Brain microvascular endothelial cell (primary cell): ENCODE results near the gene KAT6B.
"Not testable (repeated sequence)": the region's sequence is repeated elsewhere in the genome, so short reads cannot be mapped to it uniquely, and the experiment has no call there.

Experiments used
- DNase-seq: peaks from one replicate; pipeline ENCODE4 v3.0.0-alpha.2; 2020
- H3K27ac ChIP-seq: fragments of 250-450 bp; sonication (Bioruptor Pico); 2 replicates; pipeline ENCODE4 v1.5.1; 2020; ENCODE audit warnings: mild to moderate bottlenecking, moderate library complexity
- H3K27me3 ChIP-seq: fragments of 250-450 bp; sonication (Bioruptor Pico); replicated peaks from 2 replicates; pipeline ENCODE4 v1.5.1; 2020; ENCODE audit warnings: mild to moderate bottlenecking
- H3K36me3 ChIP-seq: fragments of 250-450 bp; sonication (Bioruptor Pico); replicated peaks from 2 replicates; pipeline ENCODE4 v1.5.1; 2020; ENCODE audit warnings: mild to moderate bottlenecking
- H3K4me3 ChIP-seq: 2 replicates; pipeline ENCODE4 v1.5.1; 2011; ENCODE audit warnings: low read depth, mild to moderate bottlenecking, control low read depth, low read length, moderate library complexity
- in situ Hi-C: cut with HindIII; loops from 2 replicates; pipeline ENCODE4 v1.10.0; 2017; ENCODE audit warnings: low sequenced_read_pairs, low pct_ligation_motif_present
- TF ChIP-seq, protein P1 (sequence below): IDR thresholded peaks from 2 replicates; pipeline ENCODE4 v1.5.1; 2011; ENCODE audit warnings: low read depth, mild to moderate bottlenecking, moderate library complexity, low read length, control low read depth, inconsistent platforms; ENCODE audit errors: missing control alignments

The KAT6B gene

DNA sequence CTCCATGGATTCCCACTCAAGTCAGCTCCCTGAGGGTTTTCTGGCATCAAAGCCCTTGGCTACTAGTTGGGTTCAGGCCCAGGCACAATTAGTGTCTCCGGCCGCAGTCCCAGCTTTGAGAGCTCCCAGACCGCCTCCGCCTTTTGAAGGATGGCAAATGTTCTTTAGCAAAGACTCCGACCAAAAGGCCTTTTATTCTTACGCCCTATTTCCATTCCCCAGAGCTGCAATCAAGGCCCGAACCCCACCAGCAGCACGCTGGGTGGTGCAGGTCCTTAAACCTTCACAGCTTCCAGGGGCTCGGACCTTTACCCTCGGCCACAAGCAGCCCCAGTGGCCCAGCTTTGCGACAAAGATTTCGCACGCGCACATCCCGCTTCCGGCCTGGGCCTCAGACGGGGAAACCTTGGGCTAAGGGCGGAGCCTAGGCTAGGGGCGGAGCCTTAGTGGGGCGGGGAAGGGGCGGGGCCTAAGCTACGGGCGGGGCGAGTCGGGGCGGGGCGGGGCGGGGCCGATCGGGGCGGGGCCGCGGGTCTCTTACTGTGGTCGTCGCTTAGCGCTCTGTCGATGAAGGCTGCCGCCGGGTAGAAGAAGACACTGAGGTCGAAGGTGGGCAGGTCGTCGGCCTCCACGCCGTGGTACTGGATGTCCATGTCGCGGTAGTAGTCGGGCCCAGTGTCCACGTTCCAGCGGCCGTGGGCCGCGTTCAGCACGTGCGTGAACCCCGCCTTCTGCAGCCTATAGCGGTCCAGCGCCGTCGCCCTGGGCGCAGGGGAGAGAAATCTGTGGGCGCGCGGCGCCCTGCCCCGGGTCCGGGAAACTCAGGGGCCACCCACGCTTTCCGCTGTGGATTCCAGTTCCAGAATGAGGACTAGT lies 217.1 kb downstream of the KAT6B start:
- DNase-seq: no peak
- TF ChIP-seq, protein P1, sequence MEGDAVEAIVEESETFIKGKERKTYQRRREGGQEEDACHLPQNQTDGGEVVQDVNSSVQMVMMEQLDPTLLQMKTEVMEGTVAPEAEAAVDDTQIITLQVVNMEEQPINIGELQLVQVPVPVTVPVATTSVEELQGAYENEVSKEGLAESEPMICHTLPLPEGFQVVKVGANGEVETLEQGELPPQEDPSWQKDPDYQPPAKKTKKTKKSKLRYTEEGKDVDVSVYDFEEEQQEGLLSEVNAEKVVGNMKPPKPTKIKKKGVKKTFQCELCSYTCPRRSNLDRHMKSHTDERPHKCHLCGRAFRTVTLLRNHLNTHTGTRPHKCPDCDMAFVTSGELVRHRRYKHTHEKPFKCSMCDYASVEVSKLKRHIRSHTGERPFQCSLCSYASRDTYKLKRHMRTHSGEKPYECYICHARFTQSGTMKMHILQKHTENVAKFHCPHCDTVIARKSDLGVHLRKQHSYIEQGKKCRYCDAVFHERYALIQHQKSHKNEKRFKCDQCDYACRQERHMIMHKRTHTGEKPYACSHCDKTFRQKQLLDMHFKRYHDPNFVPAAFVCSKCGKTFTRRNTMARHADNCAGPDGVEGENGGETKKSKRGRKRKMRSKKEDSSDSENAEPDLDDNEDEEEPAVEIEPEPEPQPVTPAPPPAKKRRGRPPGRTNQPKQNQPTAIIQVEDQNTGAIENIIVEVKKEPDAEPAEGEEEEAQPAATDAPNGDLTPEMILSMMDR: no peak
- no peaks in the 10 kb centered on the region for H3K36me3 ChIP-seq
- no peak overlapping the region for H3K27ac ChIP-seq
- peak overlapping the region; percentile 43 for H3K4me3 ChIP-seq
- in situ Hi-C loops: no loop called here
- H3K27me3 ChIP-seq: no peaks in the 10 kb centered on the region

DNA sequence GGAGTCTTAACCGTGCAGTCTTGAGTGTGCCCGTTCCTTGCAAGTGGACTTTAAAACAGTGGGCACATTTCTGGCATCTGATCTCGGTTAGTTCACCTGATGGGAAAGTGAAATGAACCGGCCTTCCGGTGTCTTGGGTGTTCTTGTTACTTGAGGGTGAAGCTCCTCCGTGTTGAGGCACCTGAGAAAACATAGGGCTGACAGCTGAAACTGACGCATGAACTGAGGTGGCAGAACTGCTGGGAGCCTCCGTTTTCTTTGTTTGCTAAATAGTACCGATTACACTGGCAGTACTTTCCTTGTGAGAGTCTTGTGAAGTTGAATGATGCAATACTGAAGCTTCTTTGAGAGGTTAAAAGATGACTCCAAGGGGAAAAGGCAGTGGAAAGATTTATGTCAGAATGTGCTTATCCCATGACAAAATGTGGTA lies 222.3 kb downstream of the KAT6B start:
- no peak overlapping the region for H3K4me3 ChIP-seq

DNA sequence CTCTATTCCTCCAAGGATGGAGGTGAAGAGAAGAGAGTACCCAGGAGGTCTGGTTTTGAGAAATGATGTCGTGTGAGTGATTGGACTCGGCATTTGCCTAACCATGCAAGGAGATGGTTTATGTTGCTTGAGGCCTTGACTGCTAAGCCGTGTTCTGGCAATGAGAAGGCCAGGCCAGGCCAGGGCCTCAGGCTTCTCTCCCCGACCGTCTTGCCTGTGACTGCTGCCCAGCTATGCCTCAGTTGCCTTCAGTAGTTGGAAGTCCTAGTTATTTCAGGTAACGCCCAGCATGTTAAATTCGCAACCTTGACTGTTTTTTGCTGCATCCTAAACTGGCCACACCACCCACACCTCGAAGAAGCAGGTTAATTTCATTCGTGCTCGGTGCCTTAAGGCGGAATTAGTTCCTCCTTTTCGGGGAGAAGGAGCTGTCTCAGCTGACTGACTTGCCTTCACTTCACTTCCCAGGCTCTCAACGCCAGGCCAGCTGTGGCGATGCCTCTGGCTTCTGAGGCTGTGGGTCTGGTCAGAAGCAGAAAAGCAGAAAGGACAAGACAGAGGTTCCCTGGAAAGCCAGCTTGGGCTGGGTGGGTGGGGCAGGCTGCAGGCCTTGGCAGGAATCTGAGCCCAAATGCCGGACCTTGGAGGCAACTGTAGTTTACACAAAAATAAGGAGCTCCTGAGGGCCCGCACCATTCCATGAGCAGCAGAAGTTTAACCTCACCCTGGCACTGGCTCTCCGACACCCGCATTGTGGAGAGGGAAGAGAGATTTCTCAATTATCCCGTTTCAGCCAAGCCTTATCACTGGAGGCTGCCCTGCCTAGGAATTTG lies 223.1 kb downstream of the KAT6B start:
- TF ChIP-seq, protein P1: no peak
- DNase-seq: no peak
- H3K36me3 ChIP-seq: no peaks in the 10 kb centered on the region
- no peak overlapping the region for H3K4me3 ChIP-seq
- no peaks in the 10 kb centered on the region for H3K27me3 ChIP-seq
- in situ Hi-C loops: loop anchor here (25.0 kb wide), 1 partner anchor 787 kb away; no protein-coding TSS in a partner anchor
- H3K27ac ChIP-seq: no peak overlapping the region

More for the DNA sequence above, 222.3 kb downstream of the KAT6B start:
- in situ Hi-C loops: no loop called here
- no peak overlapping the region for H3K27ac ChIP-seq
- no peaks in the 10 kb centered on the region for H3K27me3 ChIP-seq
- TF ChIP-seq, protein P1: no peak
- DNase-seq: no peak
- no peaks in the 10 kb centered on the region for H3K36me3 ChIP-seq

DNA sequence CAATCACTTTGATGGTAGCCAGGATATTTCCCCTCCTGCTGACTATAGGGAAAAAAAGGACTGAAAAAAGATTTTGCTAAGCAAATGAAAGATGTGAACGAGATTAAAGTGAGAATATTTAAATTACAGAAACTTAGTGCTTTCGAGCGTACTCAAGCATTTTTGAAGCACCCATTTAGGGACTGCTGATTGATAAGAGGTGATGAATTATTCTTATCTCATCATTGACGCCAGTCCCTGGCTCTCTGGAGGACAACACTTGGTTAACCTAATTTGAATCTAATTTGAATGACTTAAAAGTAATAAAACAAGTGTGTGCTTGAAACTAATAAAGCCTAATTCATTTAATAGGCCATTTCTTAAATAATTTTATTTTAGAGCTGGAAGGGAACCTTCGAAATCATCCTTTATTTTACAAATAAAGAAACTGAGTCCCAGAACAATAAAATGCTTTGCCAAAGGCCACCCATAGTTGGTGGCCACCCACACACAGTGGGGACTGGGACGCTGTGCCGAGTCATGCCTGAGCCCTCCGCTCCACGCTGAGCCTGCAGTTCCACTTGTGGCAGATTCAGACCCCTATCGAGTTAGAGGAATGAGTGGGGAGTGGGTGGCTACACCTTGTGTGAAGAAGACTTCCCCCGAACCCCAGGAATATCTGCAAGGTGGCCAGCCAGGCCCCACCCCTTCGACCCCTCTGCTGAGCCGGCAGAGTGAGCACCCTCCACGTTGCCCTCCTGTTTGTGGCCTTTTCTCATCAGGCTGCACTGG lies 223.9 kb downstream of the KAT6B start:
- Histone ChIP-seq H3K36me3 (no peaks in the 10 kb centered on the region), H3K27me3 (no peaks in the 10 kb centered on the region), H3K4me3 (no peak overlapping the region), H3K27ac (no peak overlapping the region)
- DNase-seq: no peak
- TF ChIP-seq, protein P1: no peak
- in situ Hi-C loops: loop anchor here (25.0 kb wide), 1 partner anchor 788 kb away; no protein-coding TSS in a partner anchor

DNA sequence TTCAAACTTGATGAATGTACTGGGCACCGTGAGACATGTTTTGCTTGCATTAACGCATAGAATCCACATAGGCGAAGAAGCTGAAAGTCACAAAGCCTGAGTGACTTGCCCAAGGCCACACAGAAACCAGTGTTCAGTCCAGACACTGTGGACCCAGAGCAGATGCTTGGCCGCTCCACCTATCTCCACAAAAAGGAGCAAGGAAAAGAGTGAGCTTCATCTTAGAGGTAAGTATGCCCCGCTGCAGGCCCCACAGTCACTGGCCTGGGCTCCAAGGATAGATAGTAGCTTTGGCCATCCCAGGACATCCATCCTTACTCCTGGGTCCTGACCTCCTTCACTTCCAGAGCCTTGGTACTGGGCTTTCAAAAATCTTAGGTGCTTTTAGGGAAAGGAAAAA lies 224.9 kb downstream of the KAT6B start:
- TF ChIP-seq, protein P1: no peak
- Histone ChIP-seq H3K27ac (no peak overlapping the region), H3K27me3 (no peaks in the 10 kb centered on the region), H3K4me3 (no peak overlapping the region), H3K36me3 (no peaks in the 10 kb centered on the region)
- DNase-seq: no peak
- in situ Hi-C loops: loop anchor here (25.0 kb wide), 1 partner anchor 789 kb away; no protein-coding TSS in a partner anchor

DNA sequence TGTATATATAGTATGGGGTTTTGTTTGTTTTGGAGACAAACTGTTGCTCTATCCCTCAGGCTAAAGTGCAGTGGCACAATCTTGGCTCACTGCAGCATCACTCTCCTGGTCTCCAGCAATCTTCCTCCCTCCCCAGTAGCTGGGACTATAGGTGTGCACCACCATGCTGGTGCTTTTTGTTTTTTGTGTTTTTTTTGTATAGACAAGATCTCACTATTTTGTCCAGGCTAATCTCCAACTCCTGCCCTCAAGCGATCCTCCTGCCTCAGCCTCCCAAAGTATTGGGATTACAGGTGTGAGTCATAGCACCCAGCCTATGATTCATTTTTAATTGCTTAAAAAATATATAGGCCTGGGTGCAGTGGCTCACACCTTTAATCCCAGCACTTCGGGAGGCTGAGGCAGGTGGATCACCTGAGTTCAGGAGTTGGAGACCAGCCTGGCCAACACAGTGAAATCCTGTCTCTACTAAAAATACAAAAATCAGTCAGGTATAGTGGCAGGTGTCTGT lies 229.6 kb downstream of the KAT6B start:
- not testable (repeated sequence) for H3K4me3 ChIP-seq, H3K27ac ChIP-seq, H3K36me3 ChIP-seq, H3K27me3 ChIP-seq, DNase-seq
- in situ Hi-C loops: loop anchor here (25.0 kb wide), 1 partner anchor 794 kb away; no protein-coding TSS in a partner anchor
